HCT116 (cell line): Measurements from ENCODE around the gene THOC1. TPM values are rescaled to one million over a fixed set of nuclear protein-coding genes. Genes with fewer than 3 reads are reported as not detected.

Experiments
- ATAC-seq: fragments of 200-7000 bp; cut with Tn5 transposase; 2 replicates; pipeline ENCODE4 v1.9.1; 2020; ENCODE audit warnings: mild to moderate bottlenecking, moderate library complexity
- BruUV-seq: library from RNA; stranded (reverse); fragments of 400-500 nt; replicated peaks from 2 replicates; lab custom pipeline; 2021; lab: Mats Ljungman, UMichigan
- CTCF ChIA-PET: fragments of 300-600 bp; sonication (Branson Sonifier 250); formaldehyde crosslinking; loops from one replicate; lab custom pipeline; 2021; ENCODE audit warnings: antibody characterized with exemption; lab: Charles Lee
- POLR2A ChIA-PET: fragments of 300-600, 350-600 bp; sonication (Branson Sonifier 250); formaldehyde crosslinking; loops from one replicate; lab custom pipeline; 2021; ENCODE audit warnings: antibody characterized with exemption; lab: Charles Lee
- RAD21 ChIA-PET, 2 experiments: fragments of 300-600 bp; sonication (Branson Sonifier 250); formaldehyde crosslinking; loops; one replicate each; lab custom pipeline; 2023; ENCODE audit warnings: low total read pairs in 2 of 2; ENCODE audit not compliant: uncharacterized antibody in 2 of 2, unreplicated experiment in 2 of 2, low non-redundant PET in 1 of 2; lab: Charles Lee
- DNase-seq: peaks from one replicate; pipeline ENCODE4 v3.0.0-alpha.2; 2010; ENCODE audit warnings: low read depth, low spot score
- H2AFZ ChIP-seq: fragments of 200-600 bp; shearing (Covaris generic), sonication (generic); 2 replicates; pipeline ENCODE4 v1.6.1; 2017; ENCODE audit warnings: low read depth, mixed run types, mixed read lengths, antibody characterized with exemption, low read length; ENCODE audit not compliant: poor library complexity, severe bottlenecking
- H3K27ac ChIP-seq: 2 replicates; pipeline ENCODE4 v1.5.1; 2012; ENCODE audit warnings: low read depth, low read length
- H3K27me3 ChIP-seq: fragments of 200-600 bp; sonication (generic); 2 replicates; pipeline ENCODE4 v1.6.1; 2016; ENCODE audit warnings: mixed run types, low read length, mixed read lengths; ENCODE audit not compliant: insufficient read depth
- H3K36me3 ChIP-seq, 2 experiments: fragments of 200-500 bp in 1 of 2; fragments of 200-600 bp in 1 of 2; sonication (Bioruptor generic) in 1 of 2; sonication (generic) in 1 of 2; 2 replicates each; pipeline versions ENCODE4 v1.5.1 to v1.6.1; 2014 to 2016; ENCODE audit warnings: low read length in 2 of 2, inconsistent platforms in 1 of 2, mixed read lengths in 1 of 2, mixed run types in 1 of 2; ENCODE audit not compliant: insufficient read depth in 2 of 2, control insufficient read depth in 1 of 2
- H3K4me1 ChIP-seq, 2 experiments: fragments of 200-600 bp in 1 of 2; sonication (generic) in 1 of 2; 2 replicates each; pipeline versions ENCODE4 v1.5.1 to v1.6.1; 2012 to 2017; ENCODE audit warnings: low read length in 2 of 2, inconsistent platforms in 1 of 2, mild to moderate bottlenecking in 1 of 2, mixed read lengths in 1 of 2, mixed run types in 1 of 2, moderate library complexity in 1 of 2; ENCODE audit not compliant: insufficient read depth in 2 of 2, control insufficient read depth in 1 of 2
- H3K4me2 ChIP-seq: fragments of 200-600 bp; sonication (generic); 2 replicates; pipeline ENCODE4 v1.6.1; 2017; ENCODE audit warnings: mixed run types, low read length, mixed read lengths
- H3K4me3 ChIP-seq, 2 experiments: fragments of 200-600 bp in 1 of 2; sonication (generic) in 1 of 2; replicated peaks in 1 of 2; 2 replicates each; pipeline ENCODE4 v1.5.1; 2011 to 2016; ENCODE audit warnings: low read length in 2 of 2, control low read depth in 1 of 2, low read depth in 1 of 2, mild to moderate bottlenecking in 1 of 2, mixed read lengths in 1 of 2, mixed run types in 1 of 2
- H3K79me2 ChIP-seq: fragments of 200-600 bp; sonication (generic); 2 replicates; pipeline ENCODE4 v1.6.1; 2017; ENCODE audit warnings: mild to moderate bottlenecking, mixed run types, low read length, moderate library complexity, mixed read lengths; ENCODE audit not compliant: insufficient read depth
- H3K9ac ChIP-seq: fragments of 200-600 bp; sonication (generic); 2 replicates; pipeline ENCODE4 v1.6.1; 2016; ENCODE audit warnings: low read length, mixed read lengths
- H3K9me2 ChIP-seq: fragments of 200-600 bp; sonication (generic), shearing (Covaris generic); 2 replicates; pipeline ENCODE4 v1.6.1; 2017; ENCODE audit warnings: mixed run types, mild to moderate bottlenecking, moderate library complexity; ENCODE audit not compliant: insufficient read depth
- H3K9me3 ChIP-seq, 2 experiments: fragments of 200-500 bp in 1 of 2; fragments of 200-600 bp in 1 of 2; sonication (Bioruptor generic) in 1 of 2; sonication (generic) in 1 of 2; 2 replicates each; pipeline ENCODE4 v1.6.1; 2014 to 2017; ENCODE audit warnings: low read length in 2 of 2, mixed read lengths in 2 of 2, inconsistent platforms in 1 of 2, low read depth in 1 of 2, mild to moderate bottlenecking in 1 of 2, mixed run types in 1 of 2, moderate library complexity in 1 of 2; ENCODE audit not compliant: control insufficient read depth in 1 of 2, insufficient read depth in 1 of 2
- H4K20me1 ChIP-seq: fragments of 200-600 bp; sonication (generic), shearing (Covaris generic); 2 replicates; pipeline ENCODE4 v1.6.1; 2017; ENCODE audit warnings: mixed run types, mild to moderate bottlenecking, moderate library complexity; ENCODE audit not compliant: insufficient read depth
- CBX3 ChIP-seq: IDR thresholded peaks from 2 replicates; pipeline ENCODE4 v1.6.1; 2012; ENCODE audit warnings: low read depth
- EGR1 ChIP-seq: IDR thresholded peaks from 2 replicates; pipeline ENCODE4 v1.6.1; 2012; ENCODE audit warnings: low read depth
- EZH2 ChIP-seq: fragments of 200-600 bp; sonication (generic); IDR thresholded peaks from 2 replicates; pipeline ENCODE4 v1.6.1; 2017; ENCODE audit warnings: antibody characterized with exemption, mixed run types
- FOSL1 ChIP-seq: IDR thresholded peaks from 2 replicates; pipeline ENCODE4 v1.6.1; 2012; ENCODE audit warnings: low read depth
- MAX ChIP-seq: IDR thresholded peaks from 2 replicates; pipeline ENCODE4 v1.6.1; 2012
- POLR2A ChIP-seq: IDR thresholded peaks from 2 replicates; pipeline ENCODE4 v1.7.0; 2011; ENCODE audit warnings: borderline replicate concordance; ENCODE audit not compliant: insufficient read depth, insufficient read length; ENCODE audit errors: extremely low read depth
- REST ChIP-seq: IDR thresholded peaks from 2 replicates; pipeline ENCODE4 v1.6.1; 2012; ENCODE audit warnings: low read depth
- SP1 ChIP-seq: IDR thresholded peaks from 2 replicates; pipeline ENCODE4 v1.6.1; 2012; ENCODE audit warnings: low read depth
- SRF ChIP-seq: IDR thresholded peaks from 2 replicates; pipeline ENCODE4 v1.6.1; 2012; ENCODE audit warnings: low read depth
- TCF7L2 ChIP-seq: IDR thresholded peaks from 2 replicates; pipeline ENCODE4 v1.7.0; 2011; ENCODE audit warnings: borderline replicate concordance, inconsistent platforms; ENCODE audit not compliant: insufficient read depth, insufficient read length; ENCODE audit errors: extremely low read depth
- ZBTB33 ChIP-seq: IDR thresholded peaks from 2 replicates; pipeline ENCODE4 v1.6.1; 2011; ENCODE audit warnings: mild to moderate bottlenecking, low read length, moderate library complexity; ENCODE audit not compliant: insufficient replicate concordance; ENCODE audit errors: extremely low read depth
- intact Hi-C: fragments of 100-400 bp; cut with micrococcal nuclease; formaldehyde crosslinking; loops from 2 replicates; pipeline ENCODE4 v1.10.0; 2022
- total RNA-seq: library from RNA; stranded (reverse); gene quantifications from one replicate; pipeline ENCODE4 v1.2.1, GENCODE V29; 2021; ENCODE audit not compliant: unreplicated experiment

The THOC1 gene
- total RNA-seq, 1 experiment from 2014 or later: 26.0 TPM

- no peak for DNase-seq
- Histone ChIP-seq H2AFZ (no peak overlapping the region), H3K4me2 (no peak overlapping the region), H3K79me2 (peaks cover 46% of the 10 kb centered on the region), H3K27me3 (no peaks in the 10 kb centered on the region), H3K4me1 (no peaks in the 10 kb centered on the region), H3K27ac (no peak overlapping the region), H3K36me3 (peaks cover 0 to 3% of the 10 kb centered on the region in 2 experiments; a peak in 1 of 4 replicates), H3K9me2 (no peaks in the 10 kb centered on the region), H4K20me1 (0 out of 2 replicates have a peak, but pooled peaks cover 3% of the 10 kb centered on the region), H3K9ac (no peak overlapping the region), H3K4me3 (no peak overlapping the region), H3K9me3 (no peaks in the 10 kb centered on the region)
- intact Hi-C loops: no loop called here
- no TSS peak for BruUV-seq
- TF ChIP-seq MAX (no peak), FOSL1 (no peak), CBX3 (no peak), SP1 (no peak), REST (no peak), ZBTB33 (no peak), SRF (no peak), TCF7L2 (no peak), EZH2 (no peak), POLR2A (no peak), EGR1 (no peak)
- ChIA-PET CTCF (no interaction called here), RAD21 (no interaction called here), POLR2A (no interaction called here)
- ATAC-seq: no peak
Measured at GRCh38 chr18:195651-196050, 72.2 kb downstream of the THOC1 start.
